NCI-H446 (cell line): Measurements from ENCODE around the gene AMZ2.
"Not testable (repeated sequence)": the region's sequence is repeated elsewhere in the genome, so short reads cannot be mapped to it uniquely, and the experiment has no call there.

ENCODE experiments used
- DNase-seq, 2 experiments: peaks; one replicate each; lab custom pipeline; 2025; lab: John Stamatoyannopoulos, UW

AMZ2 gene

GRCh38 chr17:68220186-68220585 lies 27.7 kb upstream of the AMZ2 start:
- DNase-seq, result not testable (repeated sequence)

- not testable (repeated sequence) for DNase-seq
Measured at GRCh38 chr17:68220786-68221185, 27.1 kb upstream of the AMZ2 start.

GRCh38 chr17:68221786-68222185 lies 26.1 kb upstream of the AMZ2 start:
- no peak for DNase-seq

GRCh38 chr17:68222606-68223005 lies 25.2 kb upstream of the AMZ2 start:
- DNase-seq, result no peak

GRCh38 chr17:68225055-68225454 lies 22.8 kb upstream of the AMZ2 start:
- not testable (repeated sequence) for DNase-seq

GRCh38 chr17:68228039-68228680 lies 19.7 kb upstream of the AMZ2 start:
- not testable (repeated sequence) for DNase-seq

- DNase-seq, result peak in 1 of 2 experiments; percentile 54
Measured at GRCh38 chr17:68228817-68229570, 18.8 kb upstream of the AMZ2 start.

GRCh38 chr17:68229619-68230018 lies 18.2 kb upstream of the AMZ2 start:
- no peak for DNase-seq

GRCh38 chr17:68231131-68231530 lies 16.7 kb upstream of the AMZ2 start:
- not testable (repeated sequence) for DNase-seq

GRCh38 chr17:68231541-68231940 lies 16.3 kb upstream of the AMZ2 start:
- no peak for DNase-seq

- DNase-seq, result peak in 1 of 2 experiments; percentile 13
Measured at GRCh38 chr17:68232741-68233140, 15.1 kb upstream of the AMZ2 start.

- DNase-seq, result not testable (repeated sequence)
Measured at GRCh38 chr17:68234726-68235335, 13.0 kb upstream of the AMZ2 start.

- not testable (repeated sequence) for DNase-seq
Measured at GRCh38 chr17:68235336-68235791, 12.5 kb upstream of the AMZ2 start.

- not testable (repeated sequence) for DNase-seq
Measured at GRCh38 chr17:68237369-68238163, 10.3 kb upstream of the AMZ2 start.

- DNase-seq, result no peak
Measured at GRCh38 chr17:68238164-68238870, 9.5 kb upstream of the AMZ2 start.

- no peak for DNase-seq
Measured at GRCh38 chr17:68238871-68239253, 9.0 kb upstream of the AMZ2 start.

GRCh38 chr17:68239632-68240366 lies 8.0 kb upstream of the AMZ2 start:
- no peak for DNase-seq

GRCh38 chr17:68246271-68247028 lies 1.4 kb upstream of the AMZ2 start:
- DNase-seq, result no peak

- DNase-seq, result peak in 1 of 2 experiments; percentile 64
Measured at GRCh38 chr17:68248199-68248825, 469 bp downstream of the AMZ2 start.

- no peak for DNase-seq
Measured at GRCh38 chr17:68248891-68249290, 1.0 kb downstream of the AMZ2 start.
